Dermis microvascular lymphatic vessel endothelial cell (primary cell): Measurements from ENCODE around the gene NCF2. TPM values are rescaled to one million over a fixed set of nuclear protein-coding genes. Genes with fewer than 3 reads are reported as not detected.

ENCODE experiments used
- DNase-seq, 2 donors: peaks; one replicate each; pipeline versions ENCODE4 v3.0.0 to v3.0.0-alpha.2; 2010; ENCODE audit warnings: low read depth in 2 of 2
- total RNA-seq: library from RNA; depleted of rRNA; stranded (reverse); fragments of >200 nt; gene quantifications from 2 replicates; pipeline ENCODE4 v1.2.1, GENCODE V29; 2014

Gene NCF2
- total RNA-seq, 1 donor from 2014 or later = not detected

DNA sequence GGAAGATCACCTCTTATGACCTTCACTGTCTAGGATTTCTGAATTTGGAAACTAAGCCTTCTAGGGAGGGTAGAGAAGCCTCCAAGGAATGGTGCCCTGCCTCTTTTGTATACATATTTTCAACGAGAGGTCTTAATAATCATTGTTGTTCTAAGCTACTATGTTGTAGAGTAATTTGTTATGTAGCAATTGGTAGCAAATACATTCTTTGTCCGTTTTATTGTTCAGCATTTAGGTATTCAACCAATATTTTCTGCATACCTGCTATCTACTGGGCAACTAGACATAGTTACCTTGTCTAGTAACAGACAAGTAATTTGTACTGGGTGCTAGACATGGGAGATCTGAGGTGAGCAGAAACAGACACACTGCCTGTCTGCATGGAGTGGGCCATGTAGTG, 20.8 kb upstream of the NCF2 start:
- DNase-seq = no peak

DNA sequence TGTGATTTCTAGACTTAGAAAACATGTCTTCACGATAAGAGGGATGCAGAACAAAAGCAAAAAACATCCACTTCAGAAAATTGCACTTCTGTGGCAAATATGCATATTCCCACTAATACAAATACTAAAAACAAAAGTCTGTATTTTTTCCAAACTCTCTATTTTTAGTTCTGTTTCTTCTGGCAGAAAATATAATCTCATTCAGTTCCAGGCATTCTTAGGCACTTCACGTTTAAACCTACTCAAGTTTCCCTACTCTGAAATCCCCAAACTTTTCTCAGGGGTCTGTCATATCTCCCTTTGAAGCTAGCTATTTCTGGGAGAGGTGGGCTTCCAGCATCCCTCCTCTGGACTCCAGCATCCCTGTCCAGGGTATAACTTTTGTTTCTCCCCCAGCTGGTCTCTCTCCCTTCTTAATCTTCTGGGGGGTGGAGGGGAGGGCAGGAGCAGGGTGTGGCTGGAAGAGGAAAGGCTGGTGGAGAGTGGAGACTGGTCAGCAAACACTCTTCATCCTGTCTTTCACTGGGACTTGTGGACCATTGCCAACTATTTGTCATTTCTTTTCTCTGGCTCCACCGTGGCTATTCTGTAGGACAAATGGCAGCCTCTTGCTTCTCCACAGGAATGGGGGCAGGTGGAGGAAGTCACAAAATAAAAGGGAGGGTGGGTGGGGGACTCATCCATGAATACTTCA, 19.6 kb upstream of the NCF2 start:
- peak in 1 of 2 donors; percentile 48 for DNase-seq

GRCh38 chr1:183609313-183609712, 19.1 kb upstream of the NCF2 start:
- peak in 1 of 2 donors; percentile 51 for DNase-seq

- no peak for DNase-seq
Observed at GRCh38 chr1:183607322-183607980, 17.2 kb upstream of the NCF2 start.

- no peak for DNase-seq
Observed at GRCh38 chr1:183605904-183606303, 15.6 kb upstream of the NCF2 start.

DNA sequence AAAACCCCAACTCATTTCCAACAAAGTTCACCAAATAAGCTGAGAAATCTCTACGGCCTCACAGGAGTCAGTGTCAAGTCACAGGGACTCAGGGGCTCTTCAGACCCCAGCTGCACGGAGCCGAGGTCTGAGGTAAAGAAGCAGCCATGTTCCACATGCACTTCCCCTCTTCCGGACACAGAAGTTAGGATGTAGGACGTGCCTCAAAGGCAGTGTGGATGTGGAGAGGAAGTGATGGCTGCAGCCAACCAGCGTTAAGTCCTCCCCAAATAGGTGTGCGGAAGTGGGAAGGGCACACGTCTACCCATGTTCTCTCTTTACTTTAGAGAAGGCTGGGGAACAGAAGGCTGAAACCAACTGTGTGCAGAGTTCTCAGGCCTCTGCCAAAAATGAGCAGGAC, 14.6 kb upstream of the NCF2 start:
- no peak for DNase-seq

- DNase-seq = peak in 1 of 2 donors; percentile 21
Observed at GRCh38 chr1:183604038-183604808, 14.0 kb upstream of the NCF2 start.

- DNase-seq = no peak
Observed at GRCh38 chr1:183602510-183602909, 12.3 kb upstream of the NCF2 start.

- DNase-seq = no peak
Observed at GRCh38 chr1:183600634-183601033, 10.4 kb upstream of the NCF2 start.

DNA sequence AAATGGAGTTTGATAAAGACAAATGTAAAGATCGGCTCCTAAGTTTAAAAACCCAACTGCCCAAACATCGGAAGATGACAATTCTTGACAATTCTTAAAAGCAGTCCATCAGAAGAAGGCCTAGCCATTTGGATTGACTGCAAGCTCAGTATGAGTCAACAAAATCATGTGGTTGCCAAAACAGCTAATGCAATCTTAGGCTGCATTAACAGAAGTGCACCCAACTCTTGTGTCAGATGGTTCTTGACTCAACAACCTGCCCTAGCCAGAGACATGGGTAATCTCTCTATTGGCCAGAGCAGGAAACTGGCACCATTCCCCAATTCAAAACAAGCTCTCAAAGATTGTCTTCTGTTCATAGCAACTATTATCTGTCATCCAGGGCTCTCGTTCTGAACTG, 9.9 kb upstream of the NCF2 start:
- no peak for DNase-seq

DNA sequence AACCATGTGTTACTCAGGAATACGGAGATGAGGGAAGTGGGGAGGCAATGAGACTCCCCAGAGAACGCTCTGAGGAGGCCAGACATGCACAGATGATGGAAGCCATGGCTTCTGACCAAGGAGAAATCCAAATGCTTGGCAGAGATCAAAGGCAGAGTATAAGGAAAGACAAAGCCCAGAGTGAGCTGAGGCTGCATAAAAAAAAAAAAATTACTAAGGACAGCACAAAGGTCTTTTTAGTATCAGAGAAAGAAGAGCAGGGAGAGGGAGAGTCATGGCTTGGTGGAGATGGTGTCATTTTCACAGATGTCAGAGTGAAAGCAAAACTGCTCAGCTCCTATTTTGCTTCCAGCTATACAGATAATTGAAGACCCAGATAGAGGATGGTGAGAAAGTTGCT, 8.1 kb upstream of the NCF2 start:
- no peak for DNase-seq

DNA sequence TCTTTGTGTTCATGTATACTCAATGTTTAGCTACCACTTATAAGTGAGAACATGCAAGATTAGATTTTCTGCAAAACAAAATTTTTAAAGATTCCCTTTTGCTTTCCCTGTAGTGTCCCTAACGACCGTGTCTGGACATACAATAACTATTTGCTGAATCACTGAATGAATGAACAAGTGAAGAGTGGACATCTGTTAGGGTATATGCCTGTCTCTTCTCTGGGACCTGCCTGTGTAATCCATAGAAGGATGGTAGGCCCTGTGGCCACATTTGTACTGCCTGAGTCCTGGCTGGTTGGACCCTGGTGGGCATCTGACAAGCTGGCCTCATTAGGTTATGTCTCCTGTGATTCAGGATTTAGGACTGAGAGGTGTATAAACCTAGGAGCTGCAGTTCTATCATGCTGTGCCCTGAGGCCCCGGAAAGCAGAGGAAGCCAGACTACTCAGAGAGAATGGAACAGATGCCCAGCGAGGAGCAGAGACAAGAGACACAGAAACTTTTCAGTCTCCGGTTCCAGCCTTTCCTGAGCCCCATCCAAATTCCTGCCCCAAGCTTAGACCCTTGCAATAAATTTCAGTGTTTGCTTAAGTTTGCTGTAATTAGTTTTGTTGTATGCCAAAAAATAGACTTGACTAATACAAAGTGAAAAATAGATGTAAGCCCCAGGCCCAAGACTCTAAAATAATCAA, 7.5 kb upstream of the NCF2 start:
- DNase-seq = no peak

GRCh38 chr1:183596500-183596899, 6.2 kb upstream of the NCF2 start:
- DNase-seq = no peak

GRCh38 chr1:183595537-183595936, 5.3 kb upstream of the NCF2 start:
- DNase-seq = no peak

DNA sequence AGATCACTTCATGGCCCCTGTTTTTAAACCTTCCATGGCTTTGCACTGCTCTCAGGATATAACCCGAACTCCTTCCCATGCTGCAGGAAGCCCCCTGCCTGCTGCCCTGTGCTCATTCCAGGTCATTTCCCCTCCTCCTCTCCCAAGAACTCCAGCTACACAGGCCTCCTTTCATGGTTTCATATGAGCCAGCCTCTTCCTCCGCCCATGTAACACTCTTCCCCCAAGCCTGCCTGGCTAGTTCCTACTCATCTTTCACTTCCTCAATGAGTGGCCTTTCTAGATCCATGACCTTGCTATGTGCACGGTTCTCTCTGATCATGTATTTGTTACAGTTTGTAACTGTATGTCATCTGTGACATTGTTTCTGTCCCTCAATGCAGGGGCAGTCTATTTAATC, 3.1 kb upstream of the NCF2 start:
- no peak for DNase-seq

DNA sequence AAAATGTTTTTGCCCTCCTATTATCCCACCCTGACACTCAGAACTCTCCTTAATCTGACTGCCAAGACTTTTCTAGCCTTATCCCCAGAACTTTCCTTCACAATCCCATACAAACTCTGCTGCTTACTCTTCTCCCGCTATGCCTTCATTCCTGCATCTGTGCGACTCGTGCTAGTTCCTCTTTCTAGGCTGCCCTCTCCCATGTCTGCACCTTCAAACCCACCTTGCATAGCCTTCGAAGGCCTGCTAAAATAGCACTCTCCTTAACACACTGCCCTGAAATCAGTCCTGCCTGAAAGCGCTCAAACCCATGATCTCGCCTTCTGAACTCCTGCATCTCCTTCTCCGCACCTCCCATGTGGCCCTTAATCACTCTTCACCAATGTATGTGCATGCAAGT, 2.5 kb upstream of the NCF2 start:
- no peak for DNase-seq

GRCh38 chr1:183589874-183590243, 400 bp downstream of the NCF2 start:
- DNase-seq = no peak

DNA sequence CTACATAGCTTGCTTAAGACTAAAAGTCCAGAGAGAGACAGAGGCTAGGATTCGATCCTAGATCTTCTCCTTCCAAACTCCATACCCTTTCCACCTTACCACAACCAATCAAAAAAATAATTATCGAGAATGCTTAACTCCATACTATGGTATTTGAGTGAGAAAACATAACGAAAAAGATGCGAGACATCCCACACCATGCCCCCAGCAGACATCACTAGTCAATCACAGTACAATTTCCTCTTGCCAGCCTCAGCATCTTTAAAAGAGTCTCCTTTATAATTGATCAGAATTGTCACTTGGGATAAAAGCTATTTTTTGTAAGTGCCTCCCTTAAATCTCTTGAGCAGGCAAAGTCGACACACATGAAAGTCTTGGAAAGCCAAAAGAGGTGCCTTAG, 875 bp downstream of the NCF2 start:
- DNase-seq = no peak

DNA sequence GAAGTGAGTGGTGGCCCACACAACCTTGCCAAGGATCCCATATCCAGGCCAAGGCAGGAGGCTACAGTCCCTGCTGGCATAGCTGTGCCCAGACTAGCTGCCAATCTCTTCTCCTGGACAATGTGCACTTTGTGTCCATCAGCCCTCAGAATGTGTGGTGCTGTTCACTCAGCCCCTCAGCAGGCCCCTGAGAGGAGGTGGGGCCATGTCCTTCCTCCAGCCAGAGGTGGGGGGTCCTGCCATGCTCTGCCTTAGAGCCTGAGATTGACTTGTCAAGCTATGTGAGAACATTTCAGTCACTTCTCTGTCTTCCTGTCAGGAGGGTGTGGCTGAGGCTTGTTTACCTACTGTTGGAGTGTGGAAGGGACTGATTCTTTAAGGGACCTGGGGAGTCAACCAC, 1.4 kb downstream of the NCF2 start:
- no peak for DNase-seq

DNA sequence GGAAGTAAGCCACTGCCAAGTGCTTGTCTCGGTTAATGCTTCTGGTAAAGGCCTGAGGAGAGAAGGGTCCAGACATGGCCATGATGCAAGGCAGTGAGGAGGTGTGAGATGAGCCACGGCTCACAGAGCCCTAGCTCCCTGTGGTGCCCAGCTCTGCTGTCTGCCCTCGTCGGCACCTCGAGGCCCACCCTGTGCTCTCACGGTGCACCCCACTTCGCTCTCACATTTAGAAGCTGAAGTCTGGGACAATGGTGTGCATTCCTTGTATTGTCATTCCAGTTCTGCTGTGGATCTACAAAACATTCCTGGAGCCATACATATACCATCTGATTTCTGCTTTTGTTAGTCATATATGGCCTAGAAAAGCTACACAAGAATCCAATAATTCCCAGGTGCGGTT, 3.3 kb downstream of the NCF2 start:
- no peak for DNase-seq

DNA sequence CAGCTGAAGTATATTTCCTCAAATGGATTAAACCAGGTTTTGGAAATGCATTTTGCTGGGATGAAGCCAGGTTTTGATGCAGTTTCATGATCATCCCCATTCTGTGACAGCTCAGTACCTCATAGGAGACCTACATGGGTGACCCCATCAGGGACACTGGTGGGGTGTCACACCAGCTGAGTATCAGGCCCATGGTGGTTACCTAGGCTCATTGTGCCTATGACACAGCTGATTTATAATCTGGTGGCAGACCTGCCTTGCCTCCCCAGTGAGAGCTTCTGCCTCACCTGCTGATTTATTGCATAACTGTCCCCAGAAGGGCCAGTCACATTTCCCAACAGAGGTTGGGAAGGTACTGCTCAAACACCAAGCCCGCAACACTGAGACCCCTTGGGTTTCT, 3.8 kb downstream of the NCF2 start:
- no peak for DNase-seq

DNA sequence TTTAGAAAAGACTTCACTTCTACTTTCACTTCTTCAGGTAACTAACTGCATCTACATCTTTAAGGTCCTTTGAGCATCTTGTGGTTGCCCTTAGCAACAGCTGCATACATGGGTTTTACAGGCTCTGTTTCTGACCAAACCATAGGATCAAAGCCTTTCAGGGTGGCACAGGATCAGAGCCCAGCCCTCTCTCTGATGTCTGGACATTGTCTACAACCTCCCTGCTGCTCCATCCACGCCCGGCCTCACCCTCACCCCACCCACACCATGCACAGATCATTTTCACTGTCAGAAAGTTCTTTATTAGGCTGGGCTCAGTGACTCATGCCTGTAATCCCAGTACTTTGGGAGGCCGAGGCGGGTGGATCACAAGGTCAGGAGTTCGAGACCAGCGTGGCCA, 5.2 kb downstream of the NCF2 start:
- DNase-seq = no peak
